Fibroblast of lung (primary cell): ENCODE data around the gene DNAJA3.

Source experiments
- CTCF ChIP-seq, 2 donors: IDR thresholded peaks in 1 of 2; conservative IDR thresholded peaks in 1 of 2; 1 replicate in 1 of 2; 2 replicates in 1 of 2; pipeline ENCODE4 v1.5.1; 2011 to 2012; ENCODE audit warnings: low read length in 2 of 2, control low read depth in 1 of 2, inconsistent platforms in 1 of 2, low read depth in 1 of 2, mild to moderate bottlenecking in 1 of 2
- EZH2 ChIP-seq: IDR thresholded peaks from 2 replicates; pipeline ENCODE4 v1.5.1; 2012; ENCODE audit warnings: low read length, control low read depth, mild to moderate bottlenecking; ENCODE audit errors: missing control alignments

- TF ChIP-seq CTCF (conservative IDR thresholded peaks at IDR 0.05 in 1 of 2, IDR thresholded peaks at IDR 0.05 in 1 of 2; ENCODE audit: low read depth in 1 of 2, low read length in 2 of 2): no peak
- no peak for TF ChIP-seq EZH2
These were observed 38.6 kb upstream of the DNAJA3 start for GRCh38 chr16:4386951-4387565.
